IMR-90 (cell line): ENCODE data around the gene SCFD2. TPM values are rescaled to one million over a fixed set of nuclear protein-coding genes. Genes with fewer than 3 reads are reported as not detected.

Source experiments
- ATAC-seq: fragments of 200-7000 bp; cut with Tn5 transposase; 2 replicates; pipeline ENCODE4 v1.9.1; 2020; ENCODE audit warnings: low read depth, mild to moderate bottlenecking, moderate library complexity
- BruUV-seq: library from RNA; stranded (reverse); fragments of 400-500 nt; replicated peaks from 2 replicates; lab custom pipeline; 2021; lab: Mats Ljungman, UMichigan
- CTCF ChIA-PET: fragments of 300-600 bp; formaldehyde crosslinking; extraction: SDS; loops from one replicate; lab custom pipeline; 2021; ENCODE audit warnings: antibody characterized with exemption; lab: Yijun Ruan, JAX
- POLR2A ChIA-PET: fragments of 300-600 bp; sonication (Branson Sonifier 250); formaldehyde crosslinking; loops from one replicate; lab custom pipeline; 2022; ENCODE audit warnings: antibody characterized with exemption; ENCODE audit not compliant: unreplicated experiment; lab: Charles Lee
- DNase-seq: peaks from one replicate; pipeline ENCODE4 v3.0.0; 2013
- H2AFZ ChIP-seq: replicated peaks from 2 replicates; pipeline ENCODE3; 2013; ENCODE audit warnings: low read length, mild to moderate bottlenecking; ENCODE audit not compliant: poor library complexity
- H2AK5ac ChIP-seq: 2 replicates; pipeline ENCODE4 v1.6.1; 2013; ENCODE audit warnings: low read depth, low read length, inconsistent platforms
- H2AK9ac ChIP-seq: replicated peaks from 2 replicates; pipeline ENCODE3; 2013; ENCODE audit warnings: mild to moderate bottlenecking, low read depth, low read length, moderate library complexity; ENCODE audit not compliant: poor library complexity
- H2BK120ac ChIP-seq: 2 replicates; pipeline ENCODE4 v1.6.1; 2013; ENCODE audit warnings: low read depth, low read length, inconsistent platforms
- H2BK15ac ChIP-seq: 3 replicates; pipeline ENCODE4 v1.6.1; 2013; ENCODE audit warnings: low read depth, low read length, inconsistent platforms
- H2BK20ac ChIP-seq: 2 replicates; pipeline ENCODE4 v1.6.1; 2013; ENCODE audit warnings: low read depth, mild to moderate bottlenecking, inconsistent platforms, low read length, moderate library complexity
- H2BK5ac ChIP-seq: 2 replicates; pipeline ENCODE4 v1.6.1; 2013; ENCODE audit warnings: mild to moderate bottlenecking, low read depth, low read length, inconsistent platforms; ENCODE audit not compliant: poor library complexity, severe bottlenecking
- H3K14ac ChIP-seq: replicated peaks from 2 replicates; pipeline ENCODE4 v1.6.1; 2013; ENCODE audit warnings: low read depth, low read length, inconsistent platforms
- H3K18ac ChIP-seq: 2 replicates; pipeline ENCODE4 v1.6.1; 2013; ENCODE audit warnings: low read depth, low read length, control low read depth
- H3K23ac ChIP-seq: 2 replicates; pipeline ENCODE4 v1.6.1; 2013; ENCODE audit warnings: low read depth, low read length, inconsistent platforms
- H3K27ac ChIP-seq: 2 replicates; pipeline ENCODE4 v1.5.1; 2013; ENCODE audit warnings: mild to moderate bottlenecking, control low read depth, low read length; ENCODE audit not compliant: insufficient read depth
- H3K27me3 ChIP-seq: 2 replicates; pipeline ENCODE4 v1.6.1; 2013; ENCODE audit warnings: low read length; ENCODE audit not compliant: control insufficient read depth, insufficient read depth
- H3K36me3 ChIP-seq: 2 replicates; pipeline ENCODE4 v1.6.1; 2013; ENCODE audit warnings: low read length, mixed read lengths; ENCODE audit not compliant: control insufficient read depth, insufficient read depth
- H3K4ac ChIP-seq: 2 replicates; pipeline ENCODE4 v1.6.1; 2013; ENCODE audit warnings: low read depth, low read length, inconsistent platforms
- H3K4me1 ChIP-seq: 2 replicates; pipeline ENCODE4 v1.6.1; 2013; ENCODE audit warnings: low read length, mixed read lengths; ENCODE audit not compliant: control insufficient read depth, insufficient read depth
- H3K4me2 ChIP-seq: 2 replicates; pipeline ENCODE4 v1.6.1; 2013; ENCODE audit warnings: low read depth, mild to moderate bottlenecking, control low read depth, low read length, moderate library complexity
- H3K4me3 ChIP-seq: 2 replicates; pipeline ENCODE4 v1.5.1; 2013; ENCODE audit warnings: low read depth, mild to moderate bottlenecking, control low read depth, low read length, moderate library complexity; ENCODE audit not compliant: insufficient read depth
- H3K56ac ChIP-seq: 2 replicates; pipeline ENCODE4 v1.6.1; 2013; ENCODE audit warnings: low read length, inconsistent platforms; ENCODE audit not compliant: insufficient read depth; ENCODE audit errors: extremely low read depth
- H3K79me1 ChIP-seq, 2 experiments: 2 replicates each; pipeline ENCODE4 v1.6.1; 2013; ENCODE audit warnings: low read length in 2 of 2, inconsistent platforms in 1 of 2, low read depth in 1 of 2
- H3K9ac ChIP-seq: 2 replicates; pipeline ENCODE4 v1.6.1; 2013; ENCODE audit warnings: low read depth, low read length, control low read depth
- H3K9me1 ChIP-seq: 2 replicates; pipeline ENCODE4 v1.6.1; 2013; ENCODE audit warnings: low read length, inconsistent platforms; ENCODE audit not compliant: insufficient read depth
- H3K9me3 ChIP-seq: 2 replicates; pipeline ENCODE4 v1.6.1; 2013; ENCODE audit warnings: low read length; ENCODE audit not compliant: control insufficient read depth, insufficient read depth
- H4K20me1 ChIP-seq: 2 replicates; pipeline ENCODE4 v1.6.1; 2013; ENCODE audit warnings: low read length, inconsistent platforms; ENCODE audit not compliant: insufficient read depth
- H4K5ac ChIP-seq: 2 replicates; pipeline ENCODE4 v1.6.1; 2013; ENCODE audit warnings: mild to moderate bottlenecking, low read depth, low read length, control low read depth
- H4K8ac ChIP-seq, 2 experiments: 2 replicates each; pipeline ENCODE4 v1.6.1; 2013; ENCODE audit warnings: low read depth in 2 of 2, low read length in 2 of 2, control low read depth in 1 of 2, inconsistent platforms in 1 of 2
- H4K91ac ChIP-seq: 2 replicates; pipeline ENCODE4 v1.6.1; 2013; ENCODE audit warnings: low read depth, low read length, inconsistent platforms; ENCODE audit not compliant: insufficient read depth
- CEBPB ChIP-seq: IDR thresholded peaks from 2 replicates; pipeline ENCODE4 v1.6.1; 2012; ENCODE audit warnings: low read depth, low read length, improper control_type of control experiment
- CHD1 ChIP-seq: IDR thresholded peaks from 2 replicates; pipeline ENCODE4 v1.6.1; 2012; ENCODE audit warnings: low read depth, low read length, improper control_type of control experiment
- FOS ChIP-seq: fragments of 150-350 bp; IDR thresholded peaks from 2 replicates; pipeline ENCODE4 v1.6.1; 2016; ENCODE audit warnings: low read depth, low read length
- dilution Hi-C: fragments of 300-500 bp; cut with HindIII; formaldehyde crosslinking; loops from one replicate; pipeline ENCODE4 v1.14.3; 2018; ENCODE audit warnings: low sequenced_read_pairs; ENCODE audit not compliant: unreplicated experiment
- in situ Hi-C: fragments of 300-500 bp; cut with MboI; formaldehyde crosslinking; loops from 3 replicates; pipeline ENCODE4 v1.14.3; 2019; ENCODE audit warnings: low sequenced_read_pairs, inconsistent platforms, mixed read lengths
- intact Hi-C: fragments of 100-400 bp; cut with micrococcal nuclease; formaldehyde crosslinking; loops from 2 replicates; pipeline ENCODE4 v1.10.0; 2022
- polyA plus RNA-seq, 3 experiments: library from polyadenylated mRNA; depleted of rRNA; stranded (reverse); fragments of >200 nt; gene quantifications; 2 replicates each; pipeline ENCODE4 v1.2.3, GENCODE V29; 2012; ENCODE audit warnings: low replicate concordance in 1 of 3
- total RNA-seq: library from RNA; depleted of rRNA; stranded (reverse); fragments of >200 nt; gene quantifications from 2 replicates; pipeline ENCODE4 v1.2.3, GENCODE V29; 2012
- TF ChIP-seq, protein P1 (sequence below): conservative IDR thresholded peaks from 2 replicates; pipeline ENCODE4 v1.5.1; 2012; ENCODE audit warnings: mild to moderate bottlenecking, low read depth, low read length, improper control_type of control experiment

The SCFD2 gene
- total and polyA plus RNA-seq, 2 of the 4 experiments (the other 2 are of a cell fraction), result 18.9 to 62.4 TPM

DNA sequence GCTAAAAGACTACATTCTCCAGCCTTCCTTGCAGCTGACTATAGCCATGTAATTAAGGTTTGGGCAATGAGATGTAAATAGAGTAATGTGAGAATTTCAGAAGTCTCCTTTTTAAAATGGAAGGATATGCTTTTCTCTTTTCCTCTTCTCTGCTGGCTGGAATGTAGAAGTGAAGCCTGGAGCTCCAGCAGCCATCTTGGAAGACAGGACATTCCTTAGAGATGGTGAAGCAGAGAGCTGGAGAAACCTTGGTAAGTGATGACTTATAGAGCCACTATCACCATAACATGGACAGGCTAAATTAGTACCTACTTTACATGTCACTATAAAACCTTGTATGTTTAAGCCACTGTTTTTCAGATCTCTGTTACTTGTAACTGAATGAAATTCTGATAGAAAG lies 455.7 kb downstream of the SCFD2 start:
- H3K14ac ChIP-seq, result no peak overlapping the region
- no peak overlapping the region for H4K5ac ChIP-seq
- H3K27me3 ChIP-seq, result no peaks in the 10 kb centered on the region
- peaks cover 20% of the 10 kb centered on the region for H3K4me1 ChIP-seq
- H4K20me1 ChIP-seq, result no peaks in the 10 kb centered on the region; the same call in 1 of the 2 replicates
- in situ Hi-C loops, result no loop called here
- ChIA-PET POLR2A (interaction anchor here (0.6 kb wide), 1 partner anchor 9 kb away, joined by 3 read pairs; no protein-coding TSS in a partner anchor), CTCF (interaction anchor here (0.8 kb wide), 1 partner anchor 16 kb away, joined by 3 read pairs; no protein-coding TSS in a partner anchor)
- BruUV-seq, result no TSS peak
- DNase-seq, result no peak
- no peaks in the 10 kb centered on the region for H3K9me3 ChIP-seq
- H3K18ac ChIP-seq, result no peak overlapping the region
- peaks cover 13% of the 10 kb centered on the region for H3K9me1 ChIP-seq
- no peak overlapping the region for H2AK5ac ChIP-seq
- H3K79me1 ChIP-seq, result no peaks in the 10 kb centered on the region; a peak in 1 of 4 replicates
- TF ChIP-seq FOS, result no peak
- no peak for TF ChIP-seq CEBPB
- no peak for TF ChIP-seq CHD1
- TF ChIP-seq, protein P1, sequence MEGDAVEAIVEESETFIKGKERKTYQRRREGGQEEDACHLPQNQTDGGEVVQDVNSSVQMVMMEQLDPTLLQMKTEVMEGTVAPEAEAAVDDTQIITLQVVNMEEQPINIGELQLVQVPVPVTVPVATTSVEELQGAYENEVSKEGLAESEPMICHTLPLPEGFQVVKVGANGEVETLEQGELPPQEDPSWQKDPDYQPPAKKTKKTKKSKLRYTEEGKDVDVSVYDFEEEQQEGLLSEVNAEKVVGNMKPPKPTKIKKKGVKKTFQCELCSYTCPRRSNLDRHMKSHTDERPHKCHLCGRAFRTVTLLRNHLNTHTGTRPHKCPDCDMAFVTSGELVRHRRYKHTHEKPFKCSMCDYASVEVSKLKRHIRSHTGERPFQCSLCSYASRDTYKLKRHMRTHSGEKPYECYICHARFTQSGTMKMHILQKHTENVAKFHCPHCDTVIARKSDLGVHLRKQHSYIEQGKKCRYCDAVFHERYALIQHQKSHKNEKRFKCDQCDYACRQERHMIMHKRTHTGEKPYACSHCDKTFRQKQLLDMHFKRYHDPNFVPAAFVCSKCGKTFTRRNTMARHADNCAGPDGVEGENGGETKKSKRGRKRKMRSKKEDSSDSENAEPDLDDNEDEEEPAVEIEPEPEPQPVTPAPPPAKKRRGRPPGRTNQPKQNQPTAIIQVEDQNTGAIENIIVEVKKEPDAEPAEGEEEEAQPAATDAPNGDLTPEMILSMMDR, result peak; percentile 13; the same call in 1 of the 2 replicates
- H2BK20ac ChIP-seq, result no peak overlapping the region
- H3K23ac ChIP-seq, result no peak overlapping the region
- intact Hi-C loops, result loop anchor here (5.0 kb wide), 2 partner anchors 47 to 188 kb away; no protein-coding TSS in a partner anchor
- no peak overlapping the region for H2AFZ ChIP-seq
- H3K4me3 ChIP-seq, result no peak overlapping the region
- no peak overlapping the region for H3K56ac ChIP-seq
- H4K8ac ChIP-seq, result no peak overlapping the region
- no peak overlapping the region for H3K4ac ChIP-seq
- no peak overlapping the region for H4K91ac ChIP-seq
- dilution Hi-C loops, result no loop called here
- no peak overlapping the region for H3K4me2 ChIP-seq
- H3K36me3 ChIP-seq, result no peaks in the 10 kb centered on the region
- H2BK15ac ChIP-seq, result no peak overlapping the region
- no peak overlapping the region for H2BK120ac ChIP-seq
- H3K27ac ChIP-seq, result no peak overlapping the region
- no peak overlapping the region for H2AK9ac ChIP-seq
- H3K9ac ChIP-seq, result no peak overlapping the region
- H2BK5ac ChIP-seq, result no peak overlapping the region
- ATAC-seq, result no peak
